Spinal cord (tissue), 10 donors: ENCODE data around the gene GPI. TPM values are rescaled to one million over a fixed set of nuclear protein-coding genes. Genes with fewer than 3 reads are reported as not detected.
"Not testable (repeated sequence)": the region's sequence is repeated elsewhere in the genome, so short reads cannot be mapped to it uniquely, and the experiment has no call there.

ENCODE experiments used
- DNase-seq, 6 donors: peaks; one replicate each; pipeline versions ENCODE4 v3.0.0 to v3.0.0-alpha.2; 2013 to 2015; ENCODE audit warnings: low spot score in 6 of 6, low read depth in 4 of 6
- H3K27ac ChIP-seq: one replicate; pipeline ENCODE4 v1.5.1; 2013; ENCODE audit warnings: low read depth, low read length, control low read depth
- H3K27me3 ChIP-seq: one replicate; pipeline ENCODE4 v1.6.1; 2013; ENCODE audit warnings: low read length; ENCODE audit not compliant: control insufficient read depth, insufficient read depth
- H3K36me3 ChIP-seq: one replicate; pipeline ENCODE4 v1.6.1; 2013; ENCODE audit warnings: low read length; ENCODE audit not compliant: control insufficient read depth, insufficient read depth
- H3K4me1 ChIP-seq: one replicate; pipeline ENCODE4 v1.6.1; 2013; ENCODE audit warnings: low read length; ENCODE audit not compliant: control insufficient read depth, insufficient read depth
- H3K4me3 ChIP-seq: one replicate; pipeline ENCODE4 v1.5.1; 2013; ENCODE audit warnings: low read depth, low read length, control low read depth
- H3K9me3 ChIP-seq: one replicate; pipeline ENCODE4 v1.6.1; 2013; ENCODE audit warnings: low read length; ENCODE audit not compliant: control insufficient read depth, insufficient read depth
- WGBS: methylation state at CpG from one replicate; pipeline ENCODE4 v1.1.5; 2013; ENCODE audit warnings: missing lambda C conversion rate; ENCODE audit not compliant: insufficient coverage; 5-methylcytosine and 5-hydroxymethylcytosine counted together
- polyA plus RNA-seq, 2 donors: library from polyadenylated mRNA; unstranded; fragments of 120-200 nt; gene quantifications; one replicate each; pipeline ENCODE4 v1.2.1, GENCODE V29; 2013; ENCODE audit not compliant: insufficient read length in 2 of 2
- total RNA-seq, 2 donors: library from RNA; depleted of rRNA in 1 of 2; stranded (reverse); fragments of 120-200 nt in 1 of 2; fragments of >200 nt in 1 of 2; gene quantifications; one replicate each; pipeline versions ENCODE4 v1.2.3 to v1.2.4, GENCODE V29; 2013 to 2014
- donor health status: healthy.

Gene GPI
- total and polyA plus RNA-seq, 4 donors = 153 to 334 (median 224) TPM

DNA sequence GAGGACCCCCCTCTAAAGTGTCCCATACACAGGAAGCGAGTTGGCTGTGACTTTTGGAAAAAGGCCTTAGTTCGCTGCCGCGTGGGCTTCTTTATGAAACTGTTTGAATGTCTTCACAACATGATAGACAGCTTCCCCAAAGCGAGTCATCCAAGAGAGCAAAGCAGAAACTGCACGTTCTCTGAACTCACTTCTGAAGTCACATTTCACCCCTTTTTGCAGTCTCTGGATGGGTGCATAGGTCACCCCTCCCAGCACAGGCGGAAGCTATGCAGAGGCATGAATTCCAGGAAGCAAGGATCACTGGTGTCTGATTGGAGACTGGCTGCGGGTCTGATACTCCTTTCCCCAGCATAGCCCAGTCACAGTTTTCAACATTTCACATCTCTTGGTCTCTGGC lies 10.6 kb downstream of the GPI start:
- 98% methylated on average over 6 of the region's 8 CpGs for WGBS
- H3K4me3 ChIP-seq = no peak overlapping the region
- H3K9me3 ChIP-seq = no peaks in the 10 kb centered on the region
- DNase-seq = no peak
- H3K4me1 ChIP-seq = no peaks in the 10 kb centered on the region
- no peaks in the 10 kb centered on the region for H3K27me3 ChIP-seq
- no peak overlapping the region for H3K27ac ChIP-seq
- H3K36me3 ChIP-seq = peaks cover 80% of the 10 kb centered on the region

DNA sequence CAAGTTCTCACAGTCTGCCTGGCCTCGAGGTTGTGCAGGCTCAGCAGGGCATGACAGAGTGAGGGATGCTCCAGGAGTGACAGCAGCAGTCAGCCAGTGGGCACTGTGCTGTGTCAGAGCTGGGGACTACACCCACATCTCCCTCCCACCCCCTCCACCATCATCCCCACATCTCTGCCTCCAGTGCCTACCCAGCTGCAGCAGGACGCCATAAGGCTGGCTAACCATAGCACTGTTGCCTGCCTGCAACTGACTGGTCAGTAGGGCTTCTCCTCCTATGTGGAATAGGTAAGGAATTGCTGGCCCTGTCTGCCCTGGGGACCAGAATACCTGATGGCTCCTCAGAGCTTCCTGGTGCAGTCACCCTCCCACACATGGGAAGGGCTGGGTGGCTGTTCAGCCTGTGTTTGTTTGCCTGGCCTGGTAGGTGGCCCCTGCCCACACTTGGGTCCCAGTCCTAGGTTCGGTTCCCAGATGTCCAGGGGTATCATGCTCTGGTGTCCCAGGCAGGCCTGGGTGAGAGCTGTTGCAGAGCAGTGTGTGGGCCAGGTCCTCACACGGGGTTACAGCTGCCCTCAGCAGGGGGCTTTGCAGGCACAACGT lies 15.7 kb downstream of the GPI start:
- Histone ChIP-seq H3K27me3 (no peaks in the 10 kb centered on the region), H3K27ac (no peak overlapping the region), H3K36me3 (peaks cover 91% of the 10 kb centered on the region), H3K4me1 (no peaks in the 10 kb centered on the region), H3K4me3 (no peak overlapping the region), H3K9me3 (no peaks in the 10 kb centered on the region)
- DNase-seq = no peak
- 83% methylated on average over 4 of the region's 5 CpGs for WGBS

DNA sequence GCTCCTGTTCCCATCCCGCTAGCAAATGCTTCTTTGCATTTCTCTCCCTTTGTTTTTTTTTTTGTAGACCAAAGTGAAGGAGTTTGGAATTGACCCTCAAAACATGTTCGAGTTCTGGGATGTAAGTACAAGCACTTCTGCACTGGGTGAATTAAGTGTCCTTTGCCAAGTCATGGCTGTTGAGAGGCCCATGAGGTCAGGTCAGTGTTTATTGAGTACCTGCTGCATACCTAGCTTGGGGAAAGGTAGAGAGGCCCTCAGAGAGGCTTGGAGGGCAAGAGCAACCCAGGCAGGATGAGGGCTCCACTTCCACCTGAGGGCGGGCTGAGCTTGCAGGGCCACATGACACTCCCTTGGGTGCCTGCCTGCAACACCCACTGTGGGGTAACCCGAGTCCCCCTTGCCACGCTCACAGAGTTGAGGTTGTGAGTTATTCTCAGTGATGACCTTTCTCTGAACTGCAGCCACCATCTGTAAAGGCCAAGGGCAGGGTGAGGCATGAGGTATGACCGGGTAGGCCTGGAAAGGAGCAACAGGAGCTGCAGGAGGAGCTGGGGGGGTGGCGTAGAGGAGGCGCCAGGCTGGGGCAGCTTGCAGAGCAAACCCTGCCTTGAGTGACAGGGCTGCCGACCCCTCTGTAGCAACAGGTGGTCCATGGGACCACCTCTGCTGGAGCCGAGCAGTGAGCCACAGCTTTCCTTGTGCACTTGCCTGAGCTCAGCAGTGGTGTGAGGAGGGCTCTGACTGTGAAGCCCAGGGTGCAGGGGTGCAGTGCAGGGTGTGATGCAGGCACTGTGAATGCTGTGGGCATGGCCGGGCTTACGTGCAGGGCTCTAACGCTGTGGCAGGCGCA lies 16.6 kb downstream of the GPI start:
- 90% methylated on average over 13 of the region's 14 CpGs for WGBS
- Histone ChIP-seq H3K27me3 (no peaks in the 10 kb centered on the region), H3K36me3 (peaks cover 89% of the 10 kb centered on the region), H3K4me1 (no peaks in the 10 kb centered on the region), H3K27ac (no peak overlapping the region), H3K9me3 (no peaks in the 10 kb centered on the region), H3K4me3 (no peak overlapping the region)
- DNase-seq = no peak

DNA sequence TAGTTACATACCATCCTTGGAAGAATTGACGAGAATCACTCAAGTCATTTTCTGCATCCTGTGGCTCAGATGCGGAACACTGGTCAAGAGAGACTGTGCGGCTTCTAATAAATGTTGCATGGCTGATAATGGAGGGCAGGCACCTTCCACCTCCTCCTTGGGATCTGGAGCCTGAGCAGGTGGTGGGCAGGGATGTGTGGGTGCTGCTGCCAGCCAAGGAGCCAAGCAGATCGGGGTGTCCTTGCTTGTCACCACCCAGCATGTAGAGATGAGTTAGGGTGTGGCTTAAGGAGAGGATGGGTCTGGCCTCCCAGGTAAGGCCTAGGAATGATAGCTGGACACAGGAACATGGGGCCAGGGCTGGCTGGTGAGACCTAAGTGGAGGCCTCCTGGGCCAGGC lies 17.5 kb downstream of the GPI start:
- Histone ChIP-seq H3K4me1 (no peaks in the 10 kb centered on the region), H3K9me3 (no peaks in the 10 kb centered on the region), H3K27ac (no peak overlapping the region), H3K27me3 (no peaks in the 10 kb centered on the region), H3K36me3 (peaks cover 88% of the 10 kb centered on the region), H3K4me3 (no peak overlapping the region)
- 100% methylated on average over 3 of the region's 4 CpGs for WGBS
- no peak for DNase-seq

DNA sequence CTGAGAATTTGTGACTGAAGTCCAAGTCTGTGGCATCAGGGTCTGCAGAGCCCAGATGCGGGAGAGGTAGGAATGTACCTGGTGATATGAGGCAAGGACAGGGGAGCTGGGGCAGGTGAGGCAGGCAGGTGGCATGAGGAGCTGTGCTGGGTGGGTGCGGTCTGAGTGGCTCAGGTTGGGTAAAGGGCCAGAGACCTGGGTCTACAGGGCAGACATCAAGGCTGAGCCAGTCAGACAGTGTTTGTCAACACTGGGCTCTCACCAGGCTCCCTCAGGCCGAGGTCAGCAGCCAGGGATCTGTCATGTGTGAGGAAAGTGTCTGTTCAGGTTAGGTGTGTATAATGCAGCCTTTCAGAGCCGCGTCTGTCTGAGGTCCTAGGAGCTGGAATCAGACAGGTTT lies 18.6 kb downstream of the GPI start:
- H3K4me3 ChIP-seq = no peak overlapping the region
- no peaks in the 10 kb centered on the region for H3K9me3 ChIP-seq
- DNase-seq = no peak
- H3K27me3 ChIP-seq = no peaks in the 10 kb centered on the region
- no peaks in the 10 kb centered on the region for H3K4me1 ChIP-seq
- WGBS = 96% methylated on average over 5 of the region's 5 CpGs
- H3K27ac ChIP-seq = no peak overlapping the region
- peaks cover 87% of the 10 kb centered on the region for H3K36me3 ChIP-seq

DNA sequence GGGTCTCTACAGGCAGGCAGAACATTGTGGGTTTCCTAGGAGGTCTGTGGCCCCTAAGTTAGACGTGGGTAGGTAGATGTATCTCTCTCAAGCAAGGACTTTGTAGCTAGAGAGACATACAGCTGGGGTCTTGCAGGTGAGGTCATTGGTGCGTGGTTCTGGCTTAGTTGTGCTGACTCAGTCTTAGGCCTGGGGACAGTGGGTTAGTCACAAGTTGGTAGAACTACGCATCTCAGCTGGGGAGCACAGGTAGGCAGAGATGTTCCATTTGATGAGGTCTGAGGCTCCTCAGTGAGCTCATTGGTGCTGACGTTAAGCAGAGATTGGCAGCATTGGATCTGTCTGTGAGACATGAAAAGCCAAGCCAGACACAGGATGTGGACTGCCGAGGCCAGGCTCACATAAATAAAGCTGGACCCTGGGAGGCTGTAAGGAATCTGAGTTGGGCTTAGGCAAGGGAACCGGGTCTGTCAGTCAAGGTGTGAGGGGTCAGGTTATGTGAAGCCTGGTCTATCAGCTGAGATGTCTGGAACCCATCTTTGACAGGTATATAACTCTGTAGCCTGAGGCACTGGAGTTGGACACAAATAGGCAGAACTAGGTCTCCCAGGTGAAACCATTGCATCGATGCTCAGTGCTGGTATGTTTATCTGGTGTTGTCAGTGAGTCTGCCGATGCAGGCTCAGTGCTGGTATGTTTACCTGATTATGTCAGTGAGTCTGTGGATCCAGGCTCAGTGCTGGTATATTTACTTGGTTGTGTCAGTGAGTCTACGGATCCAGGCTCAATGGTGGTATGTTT lies 21.8 kb downstream of the GPI start:
- H3K9me3 ChIP-seq = no peaks in the 10 kb centered on the region
- H3K27me3 ChIP-seq = no peaks in the 10 kb centered on the region
- DNase-seq = no peak
- H3K4me3 ChIP-seq = no peak overlapping the region
- H3K4me1 ChIP-seq = no peaks in the 10 kb centered on the region
- H3K36me3 ChIP-seq = peaks cover 88% of the 10 kb centered on the region
- 97% methylated on average over 9 of the region's 9 CpGs for WGBS
- no peak overlapping the region for H3K27ac ChIP-seq

DNA sequence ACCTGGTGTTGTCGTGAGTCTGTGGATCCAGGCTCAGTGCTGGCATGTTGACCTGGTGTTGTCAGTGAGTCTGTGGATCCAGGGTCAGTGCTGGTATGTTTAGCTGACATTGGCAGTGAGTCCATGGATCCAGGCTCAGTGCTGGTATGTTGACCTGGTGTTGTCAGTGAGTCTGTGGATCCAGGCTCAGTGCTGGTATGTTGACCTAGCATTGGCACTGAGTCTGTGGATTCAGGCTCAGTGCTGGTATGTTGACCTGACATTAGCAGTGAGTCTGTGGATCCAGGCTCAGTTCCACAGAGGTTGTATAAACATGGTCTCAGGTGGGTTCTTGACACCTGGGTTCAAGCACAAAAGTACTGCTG lies 22.4 kb downstream of the GPI start:
- no peak overlapping the region for H3K4me3 ChIP-seq
- H3K4me1 ChIP-seq = no peaks in the 10 kb centered on the region
- WGBS = 100% methylated on average over 1 of the region's 1 CpG
- peaks cover 88% of the 10 kb centered on the region for H3K36me3 ChIP-seq
- H3K27ac ChIP-seq = no peak overlapping the region
- H3K27me3 ChIP-seq = no peaks in the 10 kb centered on the region
- no peak for DNase-seq
- H3K9me3 ChIP-seq = no peaks in the 10 kb centered on the region

DNA sequence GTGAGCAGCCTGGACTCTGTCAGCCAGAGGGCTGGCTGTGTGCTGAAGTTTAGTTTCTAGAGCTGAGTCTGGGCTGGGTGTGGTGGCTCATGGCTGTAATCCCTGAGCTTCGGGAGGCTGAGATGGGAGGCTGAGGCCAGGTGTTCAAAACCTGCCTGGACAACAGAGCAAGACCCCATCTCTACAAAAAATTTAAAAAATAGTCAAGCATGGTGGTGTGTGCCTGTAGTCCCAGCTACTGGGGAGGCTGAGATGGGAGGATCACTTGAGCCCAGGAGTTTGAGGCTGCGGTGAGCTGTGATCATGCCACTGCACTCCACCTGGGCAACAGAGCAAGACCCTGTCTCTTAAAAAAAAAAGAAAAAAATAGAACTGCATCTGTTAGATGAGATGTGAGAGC lies 23.7 kb downstream of the GPI start:
- H3K27me3 ChIP-seq, H3K4me3 ChIP-seq, H3K4me1 ChIP-seq, H3K9me3 ChIP-seq, H3K27ac ChIP-seq, DNase-seq: not testable (repeated sequence)
- H3K36me3 ChIP-seq = peaks cover 88% of the 10 kb centered on the region
- WGBS = 100% methylated on average over 1 of the region's 2 CpGs

DNA sequence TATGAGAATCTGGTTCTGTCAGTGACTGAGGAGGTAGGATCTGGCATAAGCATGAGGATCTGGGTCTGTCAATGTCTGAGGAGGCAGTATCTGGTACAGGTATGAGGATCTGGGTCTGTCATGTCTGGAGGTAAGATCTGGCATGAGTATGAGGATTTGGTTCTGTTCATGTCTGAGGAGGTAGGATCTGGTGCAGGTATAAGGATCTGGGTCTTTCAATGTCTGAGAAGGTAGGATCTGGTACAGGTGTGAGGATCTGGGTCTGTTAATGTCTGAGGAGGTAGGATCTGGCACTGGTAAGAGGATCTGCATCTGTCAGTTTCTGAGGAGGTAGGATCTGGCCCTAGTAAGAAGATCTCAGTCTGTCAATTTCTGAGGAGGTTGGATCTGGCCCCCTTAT lies 26.8 kb downstream of the GPI start:
- Histone ChIP-seq H3K4me3 (no peak overlapping the region), H3K36me3 (peaks cover 93% of the 10 kb centered on the region), H3K27me3 (no peaks in the 10 kb centered on the region), H3K4me1 (no peaks in the 10 kb centered on the region), H3K9me3 (no peaks in the 10 kb centered on the region), H3K27ac (no peak overlapping the region)
- no peak for DNase-seq
